Spleen (tissue), 7 donors: ENCODE measurements around the gene IGF1R.

Experiments
- POLR2A ChIP-seq, 3 donors: fragments of 450-650 bp; IDR thresholded peaks; one replicate each; pipeline ENCODE4 v1.5.1; 2017; ENCODE audit warnings: antibody characterized with exemption in 3 of 3, mild to moderate bottlenecking in 1 of 3
- POLR2AphosphoS5 ChIP-seq, 3 donors: sonication (generic); formaldehyde crosslinking; IDR thresholded peaks; one replicate each; pipeline ENCODE4 v1.5.1; 2017; ENCODE audit warnings: antibody characterized with exemption in 3 of 3
- TF ChIP-seq, protein P1 (sequence below), 11 experiments: fragments of 200-600 bp in 7 of 11; fragments of 450-650 bp in 4 of 11; sonication (generic) in 4 of 11; IDR thresholded peaks in 8 of 11; conservative IDR thresholded peaks in 3 of 11; 1 replicate in 7 of 11; 2 replicates in 4 of 11; pipeline versions ENCODE4 v1.4.0 to v1.8.0; 2016 to 2021; ENCODE audit warnings: antibody characterized with exemption in 11 of 11, inconsistent platforms in 4 of 11, mild to moderate bottlenecking in 1 of 11
- donor health status: DM: no; HTN: no; CAD: no; lungs with moderate emphysema.
- donor health status: DM: no; HTN: no; CAD: no.
- donor health status: DM: no; HTN: no; CAD: no.

DNA sequence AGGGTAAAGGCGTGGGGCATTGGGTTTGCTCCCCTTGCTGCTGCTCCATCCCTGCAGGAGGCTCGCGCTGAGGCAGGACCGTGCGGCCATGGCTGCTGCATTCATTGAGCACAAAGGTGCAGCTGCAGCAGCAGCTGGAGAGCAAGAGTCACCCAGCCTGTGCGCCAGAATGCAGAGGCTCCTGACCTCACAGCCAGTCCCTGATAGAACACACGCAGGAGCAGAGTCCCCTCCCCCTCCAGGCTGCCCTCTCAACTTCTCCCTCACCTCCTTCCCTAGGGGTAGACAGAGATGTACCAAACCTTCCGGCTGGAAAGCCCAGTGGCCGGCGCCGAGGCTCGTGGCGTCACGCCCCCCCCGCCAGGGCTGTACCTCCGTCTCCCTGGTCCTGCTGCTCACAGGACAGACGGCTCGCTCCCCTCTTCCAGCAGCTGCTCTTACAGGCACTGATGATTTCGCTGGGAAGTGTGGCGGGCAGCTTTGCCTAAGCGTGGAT, 312.3 kb downstream of the IGF1R start:
- TF ChIP-seq, protein P1, sequence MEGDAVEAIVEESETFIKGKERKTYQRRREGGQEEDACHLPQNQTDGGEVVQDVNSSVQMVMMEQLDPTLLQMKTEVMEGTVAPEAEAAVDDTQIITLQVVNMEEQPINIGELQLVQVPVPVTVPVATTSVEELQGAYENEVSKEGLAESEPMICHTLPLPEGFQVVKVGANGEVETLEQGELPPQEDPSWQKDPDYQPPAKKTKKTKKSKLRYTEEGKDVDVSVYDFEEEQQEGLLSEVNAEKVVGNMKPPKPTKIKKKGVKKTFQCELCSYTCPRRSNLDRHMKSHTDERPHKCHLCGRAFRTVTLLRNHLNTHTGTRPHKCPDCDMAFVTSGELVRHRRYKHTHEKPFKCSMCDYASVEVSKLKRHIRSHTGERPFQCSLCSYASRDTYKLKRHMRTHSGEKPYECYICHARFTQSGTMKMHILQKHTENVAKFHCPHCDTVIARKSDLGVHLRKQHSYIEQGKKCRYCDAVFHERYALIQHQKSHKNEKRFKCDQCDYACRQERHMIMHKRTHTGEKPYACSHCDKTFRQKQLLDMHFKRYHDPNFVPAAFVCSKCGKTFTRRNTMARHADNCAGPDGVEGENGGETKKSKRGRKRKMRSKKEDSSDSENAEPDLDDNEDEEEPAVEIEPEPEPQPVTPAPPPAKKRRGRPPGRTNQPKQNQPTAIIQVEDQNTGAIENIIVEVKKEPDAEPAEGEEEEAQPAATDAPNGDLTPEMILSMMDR (IDR thresholded peaks at IDR 0.05 in 8 of 11, conservative IDR thresholded peaks at IDR 0.05 in 3 of 11): no peak
- no peak for TF ChIP-seq POLR2A (IDR thresholded peaks at IDR 0.05)
- peak in 1 of 3 donors; percentile 31 for TF ChIP-seq POLR2AphosphoS5 (IDR thresholded peaks at IDR 0.05)
